HepG2 (cell line): Measurements from ENCODE around the gene NFATC2. TPM values are rescaled to one million over a fixed set of nuclear protein-coding genes. Genes with fewer than 3 reads are reported as not detected.

Experiments
- BCLAF1 ChIP-seq: fragments of 450-650 bp; IDR thresholded peaks from 2 replicates; pipeline ENCODE4 v1.6.1; 2017; ENCODE audit warnings: mild to moderate bottlenecking
- ELF4 ChIP-seq: sonication (generic); formaldehyde crosslinking; IDR thresholded peaks from 2 replicates; pipeline ENCODE4 v1.5.0; 2020; ENCODE audit warnings: missing genetic modification reagents, mild to moderate bottlenecking, moderate library complexity, borderline replicate concordance
- ETS1 ChIP-seq: sonication (generic); formaldehyde crosslinking; IDR thresholded peaks from 2 replicates; pipeline ENCODE4 v1.4.0; 2020; ENCODE audit warnings: missing genetic modification reagents
- FLYWCH1 ChIP-seq: sonication (generic); formaldehyde crosslinking; IDR thresholded peaks from 2 replicates; pipeline ENCODE4 v1.8.1; 2023; ENCODE audit warnings: mild to moderate bottlenecking, missing genetic modification reagents
- GZF1 ChIP-seq: sonication (generic); formaldehyde crosslinking; IDR thresholded peaks from 2 replicates; pipeline ENCODE4 v1.5.1; 2020; ENCODE audit warnings: mild to moderate bottlenecking, missing genetic modification reagents
- HBP1 ChIP-seq: IDR thresholded peaks from 2 replicates; pipeline ENCODE4 v1.6.1; 2016; ENCODE audit warnings: low read depth, control low read depth
- KDM6A ChIP-seq: IDR thresholded peaks from 2 replicates; pipeline ENCODE4 v1.6.1; 2016; ENCODE audit warnings: low read depth
- KIAA2018 ChIP-seq: sonication (generic); formaldehyde crosslinking; IDR thresholded peaks from 2 replicates; pipeline ENCODE4 v1.5.0; 2020; ENCODE audit warnings: mild to moderate bottlenecking, missing genetic modification reagents, borderline replicate concordance
- MZF1 ChIP-seq: sonication (generic); formaldehyde crosslinking; IDR thresholded peaks from 2 replicates; pipeline ENCODE4 v1.8.1; 2023; ENCODE audit warnings: mild to moderate bottlenecking, missing genetic modification reagents, borderline replicate concordance
- TCF7 ChIP-seq: sonication (generic); IDR thresholded peaks from 2 replicates; pipeline ENCODE4 v1.6.1; 2016; ENCODE audit warnings: antibody characterized with exemption, low read depth
- U2AF2 ChIP-seq: fragments of 200-400 bp; formaldehyde crosslinking; IDR thresholded peaks from 2 replicates; pipeline ENCODE4 v1.6.1; 2017; ENCODE audit warnings: low read depth, mild to moderate bottlenecking, low read length
- ZBTB38 ChIP-seq: sonication (generic); formaldehyde crosslinking; IDR thresholded peaks from 2 replicates; pipeline ENCODE4 v1.5.1; 2020; ENCODE audit warnings: mild to moderate bottlenecking, missing genetic modification reagents
- ZNF460 ChIP-seq: sonication (generic); formaldehyde crosslinking; IDR thresholded peaks from 2 replicates; pipeline ENCODE4 v1.5.1; 2020; ENCODE audit warnings: missing genetic modification reagents, mild to moderate bottlenecking, borderline replicate concordance
- ZNF713 ChIP-seq: sonication (generic); formaldehyde crosslinking; IDR thresholded peaks from 2 replicates; pipeline ENCODE4 v1.4.0; 2020; ENCODE audit warnings: mild to moderate bottlenecking, missing genetic modification reagents
- polyA plus RNA-seq, 8 experiments: library from polyadenylated mRNA; depleted of rRNA in 3 of 8; stranded (reverse) in 7 of 8; unstranded in 1 of 8; fragments of >200 nt; fragmentation: Illumina TruSeq in 4 of 8; extraction: Trizol in 4 of 8; gene quantifications; 2 replicates each; pipeline versions ENCODE4 v1.2.1 to v1.2.3, GENCODE V29; 2011 to 2016; ENCODE audit warnings: low read depth in 4 of 8, missing spikeins in 1 of 8, mixed read lengths in 1 of 8; ENCODE audit not compliant: insufficient read depth in 1 of 8
- total RNA-seq, 5 experiments: library from RNA; depleted of rRNA; stranded (reverse); fragments of >200 nt; fragmentation: Illumina TruSeq; extraction: Trizol; gene quantifications; 2 replicates each; pipeline ENCODE4 v1.2.3, GENCODE V29; 2016; ENCODE audit warnings: low read depth in 1 of 5

The NFATC2 gene
- total and polyA plus RNA-seq, 2 of the 13 experiments (the other 11 are each of a cell fraction or from before 2014, with no cell fraction given) = 1.9 to 3.3 TPM

- TF ChIP-seq BCLAF1 = no peak
- no peak for TF ChIP-seq ZNF713 (CRISPR knock-in tag)
- no peak for TF ChIP-seq MZF1 (CRISPR knock-in tag)
- TF ChIP-seq KDM6A (CRISPR knock-in tag) = no peak
- no peak for TF ChIP-seq ETS1 (CRISPR knock-in tag)
- TF ChIP-seq TCF7 = no peak
- no peak for TF ChIP-seq HBP1 (CRISPR knock-in tag)
- TF ChIP-seq FLYWCH1 (CRISPR knock-in tag) = no peak
- no peak for TF ChIP-seq ELF4 (CRISPR knock-in tag)
- TF ChIP-seq U2AF2 = no peak
- no peak for TF ChIP-seq KIAA2018 (CRISPR knock-in tag)
- no peak for TF ChIP-seq ZNF460 (CRISPR knock-in tag)
- 0 out of 2 replicates have a peak, but pooled peaks have one; percentile 18 for TF ChIP-seq ZBTB38 (CRISPR knock-in tag)
- TF ChIP-seq GZF1 (CRISPR knock-in tag) = no peak
Measured at GRCh38 chr20:51542571-51543421, at the start of gene NFATC2 (continued).
